ENCODE results near the gene ING2.
"Not testable (repeated sequence)": the region's sequence is repeated elsewhere in the genome, so short reads cannot be mapped to it uniquely, and the experiment has no call there.

The ING2 gene

GRCh38 chr4:183470821-183471220 lies 34.0 kb upstream of the ING2 start:
- Histone ChIP-seq H3K36me3 (ENCODE audit: control insufficient read depth in 2 of 2, insufficient read depth in 2 of 2, low read length in 2 of 2) (no peaks in the 10 kb centered on the region), H3K4me1 (ENCODE audit: control insufficient read depth in 2 of 2, insufficient read depth in 2 of 2, low read length in 2 of 2) (peaks cover 0 to 3% of the 10 kb centered on the region in 2 donors), H3K9ac (ENCODE audit: low read depth in 1 of 2, low read length in 2 of 2) (no peak overlapping the region), H3K27me3 (ENCODE audit: control insufficient read depth in 2 of 2, insufficient read depth in 2 of 2, low read length in 2 of 2) (no peaks in the 10 kb centered on the region), H3K27ac (ENCODE audit: low read depth in 2 of 2, low read length in 2 of 2) (no peak overlapping the region), H3K4me3 (ENCODE audit: low read length in 2 of 2) (no peak overlapping the region), H3K9me3 (ENCODE audit: control insufficient read depth in 2 of 2, low read length in 2 of 2) (no peaks in the 10 kb centered on the region)

- Histone ChIP-seq H3K9me3 (ENCODE audit: control insufficient read depth in 2 of 2, low read length in 2 of 2) (no peaks in the 10 kb centered on the region), H3K4me1 (ENCODE audit: control insufficient read depth in 2 of 2, insufficient read depth in 2 of 2, low read length in 2 of 2) (peaks cover 0 to 3% of the 10 kb centered on the region in 2 donors), H3K9ac (ENCODE audit: low read depth in 1 of 2, low read length in 2 of 2) (peak overlapping the region in 1 of 2 donors; percentile 18), H3K27ac (ENCODE audit: low read depth in 2 of 2, low read length in 2 of 2) (no peak overlapping the region), H3K27me3 (ENCODE audit: control insufficient read depth in 2 of 2, insufficient read depth in 2 of 2, low read length in 2 of 2) (no peaks in the 10 kb centered on the region), H3K36me3 (ENCODE audit: control insufficient read depth in 2 of 2, insufficient read depth in 2 of 2, low read length in 2 of 2) (no peaks in the 10 kb centered on the region), H3K4me3 (ENCODE audit: low read length in 2 of 2) (peak overlapping the region in 1 of 2 donors; percentile 32)
These were observed 32.7 kb upstream of the ING2 start for GRCh38 chr4:183471946-183472708.

GRCh38 chr4:183478123-183478522 lies 26.7 kb upstream of the ING2 start:
- Histone ChIP-seq H3K4me1 (ENCODE audit: control insufficient read depth in 2 of 2, insufficient read depth in 2 of 2, low read length in 2 of 2) (no peaks in the 10 kb centered on the region), H3K27ac (ENCODE audit: low read depth in 2 of 2, low read length in 2 of 2) (no peak overlapping the region), H3K27me3 (ENCODE audit: control insufficient read depth in 2 of 2, insufficient read depth in 2 of 2, low read length in 2 of 2) (no peaks in the 10 kb centered on the region), H3K9me3 (ENCODE audit: control insufficient read depth in 2 of 2, low read length in 2 of 2) (no peaks in the 10 kb centered on the region), H3K9ac (ENCODE audit: low read depth in 1 of 2, low read length in 2 of 2) (no peak overlapping the region), H3K36me3 (ENCODE audit: control insufficient read depth in 2 of 2, insufficient read depth in 2 of 2, low read length in 2 of 2) (no peaks in the 10 kb centered on the region), H3K4me3 (ENCODE audit: low read length in 2 of 2) (no peak overlapping the region)

GRCh38 chr4:183478926-183479325 lies 25.9 kb upstream of the ING2 start:
- Histone ChIP-seq H3K4me3 (ENCODE audit: low read length in 2 of 2) (no peak overlapping the region), H3K9me3 (ENCODE audit: control insufficient read depth in 2 of 2, low read length in 2 of 2) (no peaks in the 10 kb centered on the region), H3K4me1 (ENCODE audit: control insufficient read depth in 2 of 2, insufficient read depth in 2 of 2, low read length in 2 of 2) (no peaks in the 10 kb centered on the region), H3K27ac (ENCODE audit: low read depth in 2 of 2, low read length in 2 of 2) (no peak overlapping the region), H3K27me3 (ENCODE audit: control insufficient read depth in 2 of 2, insufficient read depth in 2 of 2, low read length in 2 of 2) (no peaks in the 10 kb centered on the region), H3K36me3 (ENCODE audit: control insufficient read depth in 2 of 2, insufficient read depth in 2 of 2, low read length in 2 of 2) (no peaks in the 10 kb centered on the region), H3K9ac (ENCODE audit: low read depth in 1 of 2, low read length in 2 of 2) (no peak overlapping the region)

- H3K9me3 ChIP-seq (ENCODE audit: control insufficient read depth in 2 of 2, low read length in 2 of 2); H3K4me3 ChIP-seq (ENCODE audit: low read length in 2 of 2); H3K27me3 ChIP-seq (ENCODE audit: control insufficient read depth in 2 of 2, insufficient read depth in 2 of 2, low read length in 2 of 2); H3K4me1 ChIP-seq (ENCODE audit: control insufficient read depth in 2 of 2, insufficient read depth in 2 of 2, low read length in 2 of 2); H3K27ac ChIP-seq (ENCODE audit: low read depth in 2 of 2, low read length in 2 of 2); H3K9ac ChIP-seq (ENCODE audit: low read depth in 1 of 2, low read length in 2 of 2); H3K36me3 ChIP-seq (ENCODE audit: control insufficient read depth in 2 of 2, insufficient read depth in 2 of 2, low read length in 2 of 2): not testable (repeated sequence)
These were observed 22.3 kb upstream of the ING2 start for GRCh38 chr4:183482515-183483095.

- H3K27ac ChIP-seq (ENCODE audit: low read depth in 2 of 2, low read length in 2 of 2) = no peak overlapping the region
- no peaks in the 10 kb centered on the region for H3K4me1 ChIP-seq (ENCODE audit: control insufficient read depth in 2 of 2, insufficient read depth in 2 of 2, low read length in 2 of 2)
- no peak overlapping the region for H3K4me3 ChIP-seq (ENCODE audit: low read length in 2 of 2)
- no peak overlapping the region for H3K9ac ChIP-seq (ENCODE audit: low read depth in 1 of 2, low read length in 2 of 2)
- H3K27me3 ChIP-seq (ENCODE audit: control insufficient read depth in 2 of 2, insufficient read depth in 2 of 2, low read length in 2 of 2) = no peaks in the 10 kb centered on the region
- H3K36me3 ChIP-seq (ENCODE audit: control insufficient read depth in 2 of 2, insufficient read depth in 2 of 2, low read length in 2 of 2) = no peaks in the 10 kb centered on the region
- H3K9me3 ChIP-seq (ENCODE audit: control insufficient read depth in 2 of 2, low read length in 2 of 2) = no peaks in the 10 kb centered on the region
These were observed 20.9 kb upstream of the ING2 start for GRCh38 chr4:183483997-183484396.

- H3K27ac ChIP-seq (ENCODE audit: low read depth in 2 of 2, low read length in 2 of 2) = no peak overlapping the region
- H3K4me3 ChIP-seq (ENCODE audit: low read length in 2 of 2) = no peak overlapping the region
- H3K27me3 ChIP-seq (ENCODE audit: control insufficient read depth in 2 of 2, insufficient read depth in 2 of 2, low read length in 2 of 2) = no peaks in the 10 kb centered on the region
- H3K9me3 ChIP-seq (ENCODE audit: control insufficient read depth in 2 of 2, low read length in 2 of 2) = no peaks in the 10 kb centered on the region
- no peak overlapping the region for H3K9ac ChIP-seq (ENCODE audit: low read depth in 1 of 2, low read length in 2 of 2)
- H3K4me1 ChIP-seq (ENCODE audit: control insufficient read depth in 2 of 2, insufficient read depth in 2 of 2, low read length in 2 of 2) = no peaks in the 10 kb centered on the region
- no peaks in the 10 kb centered on the region for H3K36me3 ChIP-seq (ENCODE audit: control insufficient read depth in 2 of 2, insufficient read depth in 2 of 2, low read length in 2 of 2)
These were observed 19.3 kb upstream of the ING2 start for GRCh38 chr4:183485411-183486160.

GRCh38 chr4:183492791-183493222 lies 12.1 kb upstream of the ING2 start:
- H3K4me3 ChIP-seq (ENCODE audit: low read length in 2 of 2) = no peak overlapping the region
- H3K9ac ChIP-seq (ENCODE audit: low read depth in 1 of 2, low read length in 2 of 2) = no peak overlapping the region
- H3K27me3 ChIP-seq (ENCODE audit: control insufficient read depth in 2 of 2, insufficient read depth in 2 of 2, low read length in 2 of 2) = no peaks in the 10 kb centered on the region
- no peaks in the 10 kb centered on the region for H3K4me1 ChIP-seq (ENCODE audit: control insufficient read depth in 2 of 2, insufficient read depth in 2 of 2, low read length in 2 of 2)
- no peak overlapping the region for H3K27ac ChIP-seq (ENCODE audit: low read depth in 2 of 2, low read length in 2 of 2)
- H3K9me3 ChIP-seq (ENCODE audit: control insufficient read depth in 2 of 2, low read length in 2 of 2) = no peaks in the 10 kb centered on the region
- H3K36me3 ChIP-seq (ENCODE audit: control insufficient read depth in 2 of 2, insufficient read depth in 2 of 2, low read length in 2 of 2) = no peaks in the 10 kb centered on the region

GRCh38 chr4:183493246-183493645 lies 11.6 kb upstream of the ING2 start:
- Histone ChIP-seq H3K36me3 (ENCODE audit: control insufficient read depth in 2 of 2, insufficient read depth in 2 of 2, low read length in 2 of 2) (no peaks in the 10 kb centered on the region), H3K4me3 (ENCODE audit: low read length in 2 of 2) (no peak overlapping the region), H3K4me1 (ENCODE audit: control insufficient read depth in 2 of 2, insufficient read depth in 2 of 2, low read length in 2 of 2) (no peaks in the 10 kb centered on the region), H3K27me3 (ENCODE audit: control insufficient read depth in 2 of 2, insufficient read depth in 2 of 2, low read length in 2 of 2) (no peaks in the 10 kb centered on the region), H3K9me3 (ENCODE audit: control insufficient read depth in 2 of 2, low read length in 2 of 2) (no peaks in the 10 kb centered on the region), H3K9ac (ENCODE audit: low read depth in 1 of 2, low read length in 2 of 2) (no peak overlapping the region), H3K27ac (ENCODE audit: low read depth in 2 of 2, low read length in 2 of 2) (no peak overlapping the region)

- H3K27me3 ChIP-seq (ENCODE audit: control insufficient read depth in 2 of 2, insufficient read depth in 2 of 2, low read length in 2 of 2) = no peaks in the 10 kb centered on the region
- H3K9ac ChIP-seq (ENCODE audit: low read depth in 1 of 2, low read length in 2 of 2) = no peak overlapping the region
- no peaks in the 10 kb centered on the region for H3K4me1 ChIP-seq (ENCODE audit: control insufficient read depth in 2 of 2, insufficient read depth in 2 of 2, low read length in 2 of 2)
- no peak overlapping the region for H3K4me3 ChIP-seq (ENCODE audit: low read length in 2 of 2)
- no peaks in the 10 kb centered on the region for H3K9me3 ChIP-seq (ENCODE audit: control insufficient read depth in 2 of 2, low read length in 2 of 2)
- no peaks in the 10 kb centered on the region for H3K36me3 ChIP-seq (ENCODE audit: control insufficient read depth in 2 of 2, insufficient read depth in 2 of 2, low read length in 2 of 2)
- no peak overlapping the region for H3K27ac ChIP-seq (ENCODE audit: low read depth in 2 of 2, low read length in 2 of 2)
These were observed 9.7 kb upstream of the ING2 start for GRCh38 chr4:183495184-183495583.
